Fibroblast of peridontal ligament (primary cell): ENCODE data around the gene PLPPR2.
A peak's percentile ranks its signal among the peaks of the same experiment; 100 is the strongest.
"Not testable (repeated sequence)": the region's sequence is repeated elsewhere in the genome, so short reads cannot be mapped to it uniquely, and the experiment has no call there.

Experiments
- DNase-seq: peaks from one replicate; pipeline ENCODE4 v3.0.0-alpha.2; 2010; ENCODE audit errors: extremely low read depth

PLPPR2 gene

GRCh38 chr19:11397089-11397610 is 41.9 kb downstream of the PLPPR2 start:
- DNase-seq = no peak

GRCh38 chr19:11399667-11400066 is 44.4 kb downstream of the PLPPR2 start:
- no peak for DNase-seq

DNA sequence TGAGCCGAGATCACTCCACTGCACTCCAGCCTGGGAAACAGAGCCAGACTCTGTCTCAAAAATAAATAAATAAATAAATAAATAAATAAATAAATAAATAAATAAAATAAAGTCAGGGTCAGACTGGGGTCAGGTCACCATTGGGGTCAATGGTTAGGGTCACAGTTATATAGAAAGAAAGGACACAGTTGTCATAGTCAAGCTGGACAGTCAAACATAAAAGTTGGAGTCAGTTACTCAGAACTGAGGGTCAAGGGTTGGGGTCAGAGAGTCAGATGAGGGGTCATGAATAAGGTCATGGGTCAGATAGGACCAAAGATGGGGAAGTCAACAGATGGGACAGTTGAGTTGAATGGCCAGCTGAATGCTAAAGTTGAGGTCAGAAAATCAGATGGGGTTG is 45.6 kb downstream of the PLPPR2 start:
- no peak for DNase-seq

DNA sequence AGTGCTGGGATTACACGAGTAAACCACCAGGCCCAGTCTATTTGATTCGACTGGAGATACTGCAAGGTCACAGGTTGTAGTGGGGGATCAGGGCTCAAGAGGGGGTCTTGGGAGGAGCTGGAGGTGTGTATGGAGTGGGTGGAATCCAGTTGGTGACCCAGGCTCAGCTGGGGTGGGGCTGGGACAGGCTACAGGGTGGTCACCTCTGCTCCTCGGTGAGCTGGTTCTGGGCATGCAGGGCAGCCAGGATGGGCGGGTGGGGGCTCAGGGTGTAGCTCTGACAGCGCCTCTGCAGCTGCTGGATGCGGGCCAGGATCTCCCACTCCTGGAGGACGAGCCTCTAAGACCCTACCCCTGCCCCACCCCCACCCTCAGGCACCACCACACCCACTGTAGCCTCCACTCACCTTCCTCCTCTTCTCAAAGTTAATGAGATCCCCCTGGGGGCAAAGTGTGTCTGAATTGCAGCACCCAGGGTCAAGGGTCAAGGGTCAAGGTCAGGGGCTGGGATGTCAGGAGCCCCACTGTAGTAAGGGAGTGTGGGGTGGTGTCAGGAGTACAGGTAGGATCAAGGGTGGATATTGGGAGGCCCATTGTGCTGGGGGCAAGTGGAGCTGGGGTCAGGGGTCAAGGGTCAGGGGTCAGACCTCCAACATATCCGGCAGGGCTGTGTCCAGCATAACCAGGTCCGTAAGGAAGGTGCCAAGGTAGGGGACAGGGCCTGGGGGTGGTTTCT is 46.7 kb downstream of the PLPPR2 start:
- DNase-seq = no peak

DNA sequence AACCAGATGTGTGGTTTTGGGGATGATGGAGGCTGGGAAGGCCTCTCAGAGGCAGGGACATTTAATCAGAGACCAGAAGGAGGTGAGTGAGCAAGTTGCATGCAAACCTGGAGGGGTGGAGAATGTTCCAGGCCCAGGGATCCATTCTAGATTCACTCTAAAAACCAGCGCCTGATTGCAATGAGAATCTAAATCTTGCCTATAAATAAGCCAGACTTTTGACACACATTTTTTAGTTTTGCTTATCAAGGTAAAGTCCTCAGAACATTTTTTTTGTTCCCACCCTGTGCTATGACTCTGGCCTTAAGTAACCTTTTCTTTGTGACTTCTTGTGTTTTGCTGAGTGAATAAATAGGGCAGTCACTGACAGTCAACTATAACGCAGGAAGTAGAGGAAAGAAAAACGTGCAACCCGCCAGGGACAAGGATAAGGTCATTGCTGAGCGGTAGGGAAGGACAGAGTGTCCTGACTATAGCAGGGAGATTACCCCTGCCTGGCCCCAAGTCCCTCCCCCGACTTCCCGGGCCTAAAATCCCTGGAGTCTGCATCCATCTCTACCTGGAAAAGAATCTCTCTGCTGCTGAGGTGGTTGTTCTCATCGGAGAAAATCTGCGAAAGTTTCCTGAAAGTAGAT is 49.5 kb downstream of the PLPPR2 start:
- DNase-seq = no peak

GRCh38 chr19:11405846-11406643 is 50.8 kb downstream of the PLPPR2 start:
- DNase-seq = no peak

GRCh38 chr19:11406703-11407236 is 51.5 kb downstream of the PLPPR2 start:
- not testable (repeated sequence) for DNase-seq

- no peak for DNase-seq
Observed at GRCh38 chr19:11408591-11408990, 53.4 kb downstream of the PLPPR2 start.

DNA sequence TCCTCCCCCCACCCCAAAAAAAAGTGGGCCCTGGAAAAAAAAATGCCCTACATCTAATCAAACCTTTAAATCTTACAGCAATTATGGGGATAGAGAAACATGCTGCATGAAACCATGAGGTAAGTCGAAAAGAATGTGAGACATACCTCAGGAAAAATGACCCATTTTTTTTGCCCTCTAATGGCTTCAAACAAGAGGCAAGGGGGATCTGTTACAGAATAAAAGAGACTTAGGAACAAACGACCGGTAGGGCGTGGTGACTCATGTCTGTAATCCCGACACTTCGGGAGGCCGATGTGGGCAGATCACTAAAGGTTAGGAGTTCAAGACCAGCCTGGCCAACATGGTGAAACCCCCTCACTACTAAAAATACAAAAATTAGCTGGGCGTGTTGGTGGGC is 55.5 kb downstream of the PLPPR2 start:
- DNase-seq = peak; percentile 9

- DNase-seq = peak; percentile 14
Observed at GRCh38 chr19:11414544-11414943, 59.3 kb downstream of the PLPPR2 start.
